AG04449 (cell line): Measurements from ENCODE around the gene OGFR.
"Not testable (repeated sequence)": the region's sequence is repeated elsewhere in the genome, so short reads cannot be mapped to it uniquely, and the experiment has no call there.

Source experiments
- CTCF ChIA-PET: fragments of 350-600 bp; formaldehyde crosslinking; extraction: SDS; loops from one replicate; lab custom pipeline; 2021; ENCODE audit warnings: antibody characterized with exemption; lab: Yijun Ruan, JAX
- POLR2A ChIA-PET: fragments of 400-600, 350-600 bp; formaldehyde crosslinking; extraction: SDS; loops from one replicate; lab custom pipeline; 2020; ENCODE audit warnings: antibody characterized with exemption, inconsistent platforms; lab: Yijun Ruan, JAX
- DNase-seq: peaks from one replicate; pipeline ENCODE4 v3.0.0-alpha.2; 2010; ENCODE audit warnings: low read depth, low spot score
- H3K4me3 ChIP-seq: 2 replicates; pipeline ENCODE4 v1.5.1; 2011; ENCODE audit warnings: low read depth, mild to moderate bottlenecking, control low read depth, low read length
- TF ChIP-seq, protein P1 (sequence below): IDR thresholded peaks from one replicate; pipeline ENCODE4 v1.5.1; 2011; ENCODE audit warnings: mild to moderate bottlenecking, moderate library complexity, low read length, control low read depth, inconsistent platforms; ENCODE audit not compliant: insufficient read depth; ENCODE audit errors: missing control alignments

The OGFR gene

DNA sequence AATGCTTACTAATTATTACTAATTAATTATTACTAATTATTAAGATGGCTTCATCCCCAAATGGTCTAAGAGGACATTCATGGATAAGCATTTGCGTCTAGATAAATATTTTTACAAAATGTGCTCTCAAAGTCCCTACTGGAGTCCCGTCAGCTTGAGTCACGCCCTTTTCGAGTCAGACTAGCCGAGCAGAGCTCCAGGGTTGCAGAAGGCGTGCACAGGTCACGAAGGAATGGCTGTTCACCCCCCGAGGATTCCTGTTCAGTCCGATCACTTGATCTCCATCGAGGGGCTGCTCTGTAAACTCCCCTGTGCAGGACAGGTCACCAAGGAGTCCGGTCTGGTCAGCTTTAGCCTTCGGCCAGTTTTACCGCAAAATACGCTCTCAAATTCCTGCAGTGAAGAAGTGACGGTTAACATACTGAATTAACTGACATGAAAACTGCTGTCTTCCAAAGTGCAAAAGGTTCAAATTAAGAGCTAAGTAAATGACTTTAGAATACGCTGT lies 37.1 kb downstream of the OGFR start:
- TF ChIP-seq, protein P1, sequence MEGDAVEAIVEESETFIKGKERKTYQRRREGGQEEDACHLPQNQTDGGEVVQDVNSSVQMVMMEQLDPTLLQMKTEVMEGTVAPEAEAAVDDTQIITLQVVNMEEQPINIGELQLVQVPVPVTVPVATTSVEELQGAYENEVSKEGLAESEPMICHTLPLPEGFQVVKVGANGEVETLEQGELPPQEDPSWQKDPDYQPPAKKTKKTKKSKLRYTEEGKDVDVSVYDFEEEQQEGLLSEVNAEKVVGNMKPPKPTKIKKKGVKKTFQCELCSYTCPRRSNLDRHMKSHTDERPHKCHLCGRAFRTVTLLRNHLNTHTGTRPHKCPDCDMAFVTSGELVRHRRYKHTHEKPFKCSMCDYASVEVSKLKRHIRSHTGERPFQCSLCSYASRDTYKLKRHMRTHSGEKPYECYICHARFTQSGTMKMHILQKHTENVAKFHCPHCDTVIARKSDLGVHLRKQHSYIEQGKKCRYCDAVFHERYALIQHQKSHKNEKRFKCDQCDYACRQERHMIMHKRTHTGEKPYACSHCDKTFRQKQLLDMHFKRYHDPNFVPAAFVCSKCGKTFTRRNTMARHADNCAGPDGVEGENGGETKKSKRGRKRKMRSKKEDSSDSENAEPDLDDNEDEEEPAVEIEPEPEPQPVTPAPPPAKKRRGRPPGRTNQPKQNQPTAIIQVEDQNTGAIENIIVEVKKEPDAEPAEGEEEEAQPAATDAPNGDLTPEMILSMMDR: no peak
- POLR2A ChIA-PET: no interaction called here
- CTCF ChIA-PET: interaction anchor here (1.0 to 1.3 kb wide), 3 partner anchors 16 to 34 kb away, joined by 3 read pairs; no protein-coding TSS in a partner anchor
- no peak overlapping the region for H3K4me3 ChIP-seq
- DNase-seq: no peak

DNA sequence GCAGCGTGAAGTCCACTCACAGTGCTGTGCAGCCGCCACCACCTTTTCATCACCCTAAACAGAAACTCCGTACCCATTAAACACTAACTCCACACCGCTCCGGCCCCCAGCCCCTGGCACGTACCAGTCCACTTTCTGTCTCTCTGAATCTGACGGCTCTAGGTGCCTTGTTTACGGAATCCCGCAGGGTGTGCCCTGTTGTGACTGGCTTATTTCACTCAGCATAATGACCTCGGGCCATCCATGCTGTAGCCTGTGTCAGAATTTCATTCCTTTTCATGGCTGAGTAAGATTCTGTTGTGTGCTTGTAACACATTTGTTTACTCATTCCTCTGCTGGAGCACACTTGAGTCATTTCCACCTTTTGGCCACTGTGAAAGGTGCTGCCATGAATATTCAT lies 39.0 kb downstream of the OGFR start:
- H3K4me3 ChIP-seq: no peak overlapping the region
- ChIA-PET POLR2A (no interaction called here), CTCF (no interaction called here)
- DNase-seq: no peak
- TF ChIP-seq, protein P1: no peak

DNA sequence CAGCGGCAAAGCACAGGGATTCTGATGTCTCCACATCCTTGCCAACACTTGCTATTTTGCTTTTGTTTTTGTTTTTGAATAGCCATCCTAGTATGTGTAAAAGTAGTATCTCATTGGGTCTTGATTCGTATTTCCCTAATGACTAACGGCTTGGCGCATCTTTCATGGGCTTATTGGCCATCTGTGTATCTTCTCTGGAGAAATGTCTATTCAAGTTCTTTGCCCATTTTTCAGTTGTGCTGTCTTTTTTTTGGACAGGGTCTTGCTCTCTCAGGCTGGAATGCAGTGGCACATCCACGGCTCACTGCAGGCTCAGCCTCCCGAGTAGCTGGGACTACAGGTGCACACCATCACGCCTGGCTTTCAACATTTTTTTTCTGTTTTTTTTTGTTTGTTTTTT lies 39.5 kb downstream of the OGFR start:
- no peak for DNase-seq
- ChIA-PET POLR2A (interaction anchor here (0.6 kb wide), 1 partner anchor 105 kb away, joined by 3 read pairs; no protein-coding TSS in a partner anchor), CTCF (no interaction called here)
- H3K4me3 ChIP-seq: no peak overlapping the region
- TF ChIP-seq, protein P1: no peak

DNA sequence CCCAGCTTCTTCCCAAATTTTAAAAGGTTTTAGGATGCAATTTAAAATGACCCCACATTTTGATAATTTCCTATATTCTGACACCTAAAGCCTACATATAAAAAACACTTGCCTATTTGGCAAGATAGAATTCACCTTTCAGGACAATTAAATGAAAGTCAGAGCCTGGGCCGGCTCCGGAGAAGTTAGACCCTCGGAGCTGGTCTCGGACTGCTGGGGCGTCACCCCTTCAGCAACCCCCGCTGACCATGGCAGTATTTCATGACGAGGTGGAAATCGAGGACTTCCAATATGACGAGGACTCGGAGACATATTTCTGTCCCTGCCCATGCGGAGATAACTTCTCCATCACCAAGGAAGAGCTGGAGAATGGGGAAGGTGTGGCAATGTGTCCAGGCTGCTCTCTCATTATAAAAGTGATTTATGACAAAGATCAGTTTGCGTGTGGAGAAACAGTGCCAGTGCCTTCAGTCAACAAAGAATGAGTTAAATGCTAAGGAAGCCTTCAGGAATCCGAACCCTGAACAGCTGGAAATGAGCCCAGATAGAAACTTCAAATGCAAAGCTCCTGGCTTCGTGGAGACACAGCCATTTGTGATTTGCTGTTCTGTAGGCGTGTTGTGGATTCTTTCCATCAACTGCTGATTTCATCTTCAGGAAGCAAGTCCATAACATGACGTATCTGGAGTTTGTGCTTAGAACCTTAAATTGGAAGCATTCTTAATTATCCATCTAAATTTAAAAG lies 41.0 kb downstream of the OGFR start:
- no peak for DNase-seq
- TF ChIP-seq, protein P1: no peak
- H3K4me3 ChIP-seq: no peak overlapping the region
- ChIA-PET POLR2A (no interaction called here), CTCF (interaction anchor here (0.8 to 3.0 kb wide), 9 partner anchors 10 to 180 kb away, joined by 3 to 9 read pairs (median 3); no protein-coding TSS in a partner anchor)

DNA sequence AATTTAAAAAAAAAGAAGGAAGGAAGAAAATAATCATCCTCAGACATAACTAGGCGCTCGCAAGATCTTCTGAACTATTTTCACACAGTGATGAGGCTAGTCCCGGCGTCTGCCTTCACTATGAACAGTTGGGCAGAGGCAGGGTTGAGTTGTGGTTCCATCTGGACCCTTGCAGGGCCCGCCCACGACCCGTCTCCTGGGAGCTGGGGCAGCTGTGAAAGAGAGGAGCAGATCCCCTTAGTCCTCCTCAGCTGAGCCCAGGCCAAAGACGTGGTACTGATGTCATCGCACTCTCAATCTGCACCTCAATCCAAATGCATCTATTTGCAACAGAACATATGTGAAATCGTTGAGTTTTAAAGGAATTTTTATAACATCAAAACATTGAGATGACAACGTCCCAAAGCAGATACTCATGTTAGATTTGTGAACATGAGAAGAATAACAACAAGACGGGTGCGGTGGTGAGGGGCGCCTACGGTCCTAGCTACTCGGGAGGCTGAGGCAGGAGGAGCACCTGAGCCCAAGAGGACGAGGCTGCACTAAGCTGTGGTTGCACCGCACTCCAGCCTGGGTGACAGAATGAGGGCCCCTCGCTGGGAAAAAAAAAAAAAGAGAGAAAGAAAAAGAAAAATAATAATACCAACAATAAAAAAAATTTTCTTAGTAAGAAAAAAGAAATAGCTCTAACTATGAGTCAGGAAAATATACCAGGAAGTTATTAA lies 41.7 kb downstream of the OGFR start:
- TF ChIP-seq, protein P1: no peak
- ChIA-PET POLR2A (no interaction called here), CTCF (interaction anchor here (1.2 to 3.0 kb wide), 8 partner anchors 10 to 181 kb away, joined by 3 to 9 read pairs (median 4); no protein-coding TSS in a partner anchor)
- no peak overlapping the region for H3K4me3 ChIP-seq
- DNase-seq: no peak

DNA sequence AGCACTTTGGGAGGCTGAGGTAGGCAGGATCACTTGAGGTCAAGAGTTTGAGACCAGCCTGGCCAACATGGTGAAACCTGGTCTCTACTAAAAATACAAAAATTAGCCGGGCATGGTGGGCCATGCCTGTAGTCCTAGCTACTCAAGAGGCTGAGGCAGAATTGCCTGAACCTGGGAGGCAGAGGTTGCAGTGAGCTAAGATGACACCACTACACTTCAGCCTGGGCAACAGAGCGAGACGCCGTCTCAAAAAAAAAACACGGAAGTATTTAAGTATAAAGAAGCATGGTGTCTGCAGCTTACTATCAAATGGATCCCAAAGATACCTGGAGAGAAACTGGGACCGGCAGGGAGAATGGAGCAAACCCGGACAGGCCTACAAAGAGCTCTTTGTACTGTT lies 44.3 kb downstream of the OGFR start:
- CTCF ChIA-PET: interaction anchor here (2.2 to 2.4 kb wide), 2 partner anchors 11 to 41 kb away, joined by 8 to 11 read pairs; no protein-coding TSS in a partner anchor
- DNase-seq, H3K4me3 ChIP-seq, POLR2A ChIA-PET: not testable (repeated sequence)
